Smooth muscle cell (in vitro differentiated cells): ENCODE measurements around the gene PHYKPL. TPM values are rescaled to one million over a fixed set of nuclear protein-coding genes. Genes with fewer than 3 reads are reported as not detected.
"Not testable (repeated sequence)": the region's sequence is repeated elsewhere in the genome, so short reads cannot be mapped to it uniquely, and the experiment has no call there.

Experiments used
- DNase-seq: peaks from one replicate; lab custom pipeline; 2025; ENCODE audit not compliant: unreplicated experiment; lab: John Stamatoyannopoulos, UW
- H2AFZ ChIP-seq: fragments of 200-600 bp; sonication (generic); 2 replicates; pipeline ENCODE4 v1.6.0; 2016; ENCODE audit warnings: antibody characterized with exemption, low read depth, mild to moderate bottlenecking
- H3F3A ChIP-seq: fragments of 200-600 bp; sonication (generic); 2 replicates; pipeline ENCODE4 v1.6.0; 2017; ENCODE audit warnings: antibody characterized with exemption, low read depth
- H3K27ac ChIP-seq: fragments of 200-600 bp; sonication (generic); 2 replicates; pipeline ENCODE4 v1.5.1; 2016; ENCODE audit warnings: low read depth, mild to moderate bottlenecking
- H3K27me3 ChIP-seq: fragments of 200-600 bp; sonication (generic); 2 replicates; pipeline ENCODE4 v1.6.1; 2016; ENCODE audit warnings: low read depth, mild to moderate bottlenecking
- H3K36me3 ChIP-seq: fragments of 200-600 bp; sonication (generic); 2 replicates; pipeline ENCODE4 v1.5.1; 2016; ENCODE audit warnings: low read depth
- H3K4me1 ChIP-seq: fragments of 200-600 bp; sonication (generic); 2 replicates; pipeline ENCODE4 v1.5.1; 2016; ENCODE audit warnings: low read depth
- H3K4me2 ChIP-seq: fragments of 200-600 bp; sonication (generic); 2 replicates; pipeline ENCODE4 v1.6.0; 2016; ENCODE audit warnings: mild to moderate bottlenecking
- H3K4me3 ChIP-seq: fragments of 200-600 bp; sonication (generic); 2 replicates; pipeline ENCODE4 v1.5.1; 2016; ENCODE audit warnings: mild to moderate bottlenecking
- H3K79me2 ChIP-seq: fragments of 200-600 bp; sonication (generic); 2 replicates; pipeline ENCODE4 v1.6.0; 2016; ENCODE audit warnings: low read depth, mild to moderate bottlenecking
- H3K9ac ChIP-seq: fragments of 200-600 bp; sonication (generic); 2 replicates; pipeline ENCODE4 v1.6.0; 2016; ENCODE audit warnings: low read depth
- H3K9me3 ChIP-seq: fragments of 200-600 bp; sonication (generic); replicated peaks from 2 replicates; pipeline ENCODE4 v1.5.1; 2016; ENCODE audit warnings: low read depth
- H4K20me1 ChIP-seq: fragments of 200-600 bp; sonication (generic); 2 replicates; pipeline ENCODE4 v1.6.0; 2016; ENCODE audit warnings: low read depth
- CTCF ChIP-seq: fragments of 200-600 bp; sonication (generic); IDR thresholded peaks from 2 replicates; pipeline ENCODE4 v1.5.1; 2017; ENCODE audit warnings: borderline replicate concordance, mild to moderate bottlenecking, antibody characterized with exemption; ENCODE audit not compliant: insufficient read depth, poor library complexity, severe bottlenecking
- WGBS: methylation state at CpG from one replicate; pipeline ENCODE4 v1.1.7; 2016; ENCODE audit warnings: low lambda C conversion rate; 5-methylcytosine and 5-hydroxymethylcytosine counted together
- polyA plus RNA-seq: library from polyadenylated mRNA; unstranded; fragments of >200 nt; fragmentation: Nextera tagmentation; extraction: Ambion mirVana; gene quantifications from 2 replicates; pipeline ENCODE4 v1.2.1, GENCODE V29; 2016
- total RNA-seq: library from RNA; depleted of rRNA; stranded (reverse); fragments of >200 nt; gene quantifications from 2 replicates; pipeline ENCODE4 v1.2.3, GENCODE V29; 2014

Gene PHYKPL
- total and polyA plus RNA-seq, 2 experiments from 2014 or later = 15.7 to 27.8 TPM

GRCh38 chr5:178199581-178200434 lies 32.8 kb downstream of the PHYKPL start:
- no peak overlapping the region for H3K27ac ChIP-seq
- H3F3A ChIP-seq = no peaks in the 10 kb centered on the region
- no peaks in the 10 kb centered on the region for H3K9me3 ChIP-seq
- TF ChIP-seq CTCF = no peak
- H3K9ac ChIP-seq = no peak overlapping the region
- H4K20me1 ChIP-seq = no peaks in the 10 kb centered on the region
- H2AFZ ChIP-seq = no peak overlapping the region
- no peak for DNase-seq
- H3K4me1 ChIP-seq = peaks cover 7% of the 10 kb centered on the region
- no peak overlapping the region for H3K4me3 ChIP-seq
- no peak overlapping the region for H3K4me2 ChIP-seq
- WGBS = 94% methylated on average over 12 of the region's 12 CpGs
- peaks cover 4% of the 10 kb centered on the region for H3K79me2 ChIP-seq
- no peaks in the 10 kb centered on the region for H3K36me3 ChIP-seq
- no peaks in the 10 kb centered on the region for H3K27me3 ChIP-seq

GRCh38 chr5:178198706-178199105 lies 33.9 kb downstream of the PHYKPL start:
- H3F3A ChIP-seq = no peaks in the 10 kb centered on the region
- H3K4me2 ChIP-seq = no peak overlapping the region
- H2AFZ ChIP-seq = no peak overlapping the region
- WGBS = 95% methylated on average over 11 of the region's 11 CpGs
- H3K27me3 ChIP-seq = no peaks in the 10 kb centered on the region
- H3K4me3 ChIP-seq = no peak overlapping the region
- no peak overlapping the region for H3K9ac ChIP-seq
- H3K79me2 ChIP-seq = no peaks in the 10 kb centered on the region
- H3K4me1 ChIP-seq = peaks cover 7% of the 10 kb centered on the region
- H3K27ac ChIP-seq = no peak overlapping the region
- no peaks in the 10 kb centered on the region for H4K20me1 ChIP-seq
- no peak for TF ChIP-seq CTCF
- H3K36me3 ChIP-seq = no peaks in the 10 kb centered on the region
- no peak for DNase-seq
- no peaks in the 10 kb centered on the region for H3K9me3 ChIP-seq

- not testable (repeated sequence) for H4K20me1 ChIP-seq, H3F3A ChIP-seq, H3K27ac ChIP-seq, H3K4me1 ChIP-seq, H3K79me2 ChIP-seq, H3K27me3 ChIP-seq, H2AFZ ChIP-seq, H3K4me2 ChIP-seq, H3K9ac ChIP-seq, H3K9me3 ChIP-seq, H3K36me3 ChIP-seq, H3K4me3 ChIP-seq, DNase-seq
- 90% methylated on average over 11 of the region's 11 CpGs for WGBS
Observed at GRCh38 chr5:178198151-178198550, 34.5 kb downstream of the PHYKPL start.

- no peak overlapping the region for H2AFZ ChIP-seq
- H3K79me2 ChIP-seq = no peaks in the 10 kb centered on the region
- peak; percentile 24 for TF ChIP-seq CTCF
- no peaks in the 10 kb centered on the region for H3K36me3 ChIP-seq
- H3K4me1 ChIP-seq = peaks cover 7% of the 10 kb centered on the region
- no peaks in the 10 kb centered on the region for H3K27me3 ChIP-seq
- no peaks in the 10 kb centered on the region for H3K9me3 ChIP-seq
- H3K4me3 ChIP-seq = no peak overlapping the region
- H4K20me1 ChIP-seq = no peaks in the 10 kb centered on the region
- H3K9ac ChIP-seq = no peak overlapping the region
- WGBS = 86% methylated on average over 8 of the region's 8 CpGs
- H3K4me2 ChIP-seq = no peak overlapping the region
- no peak for DNase-seq
- no peak overlapping the region for H3K27ac ChIP-seq
- H3F3A ChIP-seq = no peaks in the 10 kb centered on the region
Observed at GRCh38 chr5:178196986-178197385, 35.6 kb downstream of the PHYKPL start.
